LNCAP (cell line): ENCODE data around the gene SCT.

Source experiments
- CTCF ChIP-seq: fragments of 450-650 bp; IDR thresholded peaks from 2 replicates; pipeline ENCODE4 v1.5.1; 2017; ENCODE audit warnings: mild to moderate bottlenecking

Gene SCT

GRCh38 chr11:620935-621814, 5.8 kb downstream of the SCT start:
- TF ChIP-seq CTCF: no peak

GRCh38 chr11:620201-620600, 6.8 kb downstream of the SCT start:
- no peak for TF ChIP-seq CTCF

- no peak for TF ChIP-seq CTCF
Measured at GRCh38 chr11:619628-620050, 7.3 kb downstream of the SCT start.

GRCh38 chr11:618856-619627, 7.9 kb downstream of the SCT start:
- no peak for TF ChIP-seq CTCF

GRCh38 chr11:617912-618682, 8.9 kb downstream of the SCT start:
- no peak for TF ChIP-seq CTCF

GRCh38 chr11:617199-617911, 9.6 kb downstream of the SCT start:
- TF ChIP-seq CTCF: no peak
